Measurements from ENCODE around the gene CDADC1. TPM values are rescaled to one million over a fixed set of nuclear protein-coding genes. Genes with fewer than 3 reads are reported as not detected.
"Not testable (repeated sequence)": the region's sequence is repeated elsewhere in the genome, so short reads cannot be mapped to it uniquely, and the experiment has no call there.

CDADC1 gene
- total RNA-seq, 1 experiment from 2014 or later, result 7.0 TPM

- DNase-seq (ENCODE audit: low spot score), result no peak
These were observed 9.1 kb upstream of the CDADC1 start for GRCh38 chr13:49238621-49239020.

- DNase-seq (ENCODE audit: low spot score), result peak; percentile 8
These were observed 7.7 kb upstream of the CDADC1 start for GRCh38 chr13:49240017-49240416.

GRCh38 chr13:49241296-49241695 is 6.4 kb upstream of the CDADC1 start:
- no peak for DNase-seq (ENCODE audit: low spot score)

GRCh38 chr13:49245101-49245500 is 2.6 kb upstream of the CDADC1 start:
- DNase-seq (ENCODE audit: low spot score), result no peak

- no peak for DNase-seq (ENCODE audit: low spot score)
These were observed 679 bp upstream of the CDADC1 start for GRCh38 chr13:49246850-49247642.

GRCh38 chr13:49248622-49249002 is 887 bp downstream of the CDADC1 start:
- DNase-seq (ENCODE audit: low spot score), result no peak

GRCh38 chr13:49251326-49251725 is 3.6 kb downstream of the CDADC1 start:
- DNase-seq (ENCODE audit: low spot score), result no peak

- no peak for DNase-seq (ENCODE audit: low spot score)
These were observed 5.6 kb downstream of the CDADC1 start for GRCh38 chr13:49253310-49253709.

- no peak for DNase-seq (ENCODE audit: low spot score)
These were observed 6.3 kb downstream of the CDADC1 start for GRCh38 chr13:49254007-49254406.

GRCh38 chr13:49256841-49257240 is 9.1 kb downstream of the CDADC1 start:
- no peak for DNase-seq (ENCODE audit: low spot score)

- DNase-seq (ENCODE audit: low spot score), result no peak
These were observed 10.5 kb downstream of the CDADC1 start for GRCh38 chr13:49258089-49258796.

GRCh38 chr13:49259586-49259985 is 11.9 kb downstream of the CDADC1 start:
- no peak for DNase-seq (ENCODE audit: low spot score)

- DNase-seq (ENCODE audit: low spot score), result no peak
These were observed 14.9 kb downstream of the CDADC1 start for GRCh38 chr13:49262634-49263033.

GRCh38 chr13:49265822-49266221 is 18.1 kb downstream of the CDADC1 start:
- DNase-seq (ENCODE audit: low spot score), result no peak

GRCh38 chr13:49271264-49271663 is 23.5 kb downstream of the CDADC1 start:
- DNase-seq (ENCODE audit: low spot score), result no peak

GRCh38 chr13:49272296-49272695 is 24.6 kb downstream of the CDADC1 start:
- no peak for DNase-seq (ENCODE audit: low spot score)

GRCh38 chr13:49278211-49278610 is 30.5 kb downstream of the CDADC1 start:
- DNase-seq (ENCODE audit: low spot score), result no peak

GRCh38 chr13:49279112-49279511 is 31.4 kb downstream of the CDADC1 start:
- DNase-seq (ENCODE audit: low spot score), result no peak

GRCh38 chr13:49279885-49280284 is 32.2 kb downstream of the CDADC1 start:
- no peak for DNase-seq (ENCODE audit: low spot score)

GRCh38 chr13:49287995-49288394 is 40.3 kb downstream of the CDADC1 start:
- DNase-seq (ENCODE audit: low spot score), result no peak

GRCh38 chr13:49288458-49288857 is 40.7 kb downstream of the CDADC1 start:
- DNase-seq (ENCODE audit: low spot score), result no peak

- no peak for DNase-seq (ENCODE audit: low spot score)
These were observed 45.2 kb downstream of the CDADC1 start for GRCh38 chr13:49292742-49293486.

- not testable (repeated sequence) for DNase-seq (ENCODE audit: low spot score)
These were observed 47.0 kb downstream of the CDADC1 start for GRCh38 chr13:49294723-49295122.
